GM12892 (cell line): ENCODE results near the gene CMTM2.

Experiments used
- POLR2A ChIP-seq: IDR thresholded peaks from 2 replicates; pipeline ENCODE4 v1.6.1; 2011; ENCODE audit warnings: low read depth, low read length, control low read depth
- POLR2AphosphoS5 ChIP-seq: IDR thresholded peaks from 2 replicates; pipeline ENCODE4 v1.6.1; 2011; ENCODE audit warnings: low read depth, low read length, control low read depth
- TAF1 ChIP-seq: IDR thresholded peaks from 2 replicates; pipeline ENCODE4 v1.6.1; 2011; ENCODE audit warnings: low read depth, mild to moderate bottlenecking, control low read depth, low read length, borderline replicate concordance

- TF ChIP-seq POLR2AphosphoS5 (no peak), POLR2A (no peak), TAF1 (no peak)
These were observed 8.8 kb downstream of the CMTM2 start for GRCh38 chr16:66587881-66588600.
